Upper lobe of left lung (tissue), 4 donors: Measurements from ENCODE around the gene ZBTB48.

Experiments used
- POLR2A ChIP-seq, 4 donors: fragments of 450-650 bp; IDR thresholded peaks; one replicate each; pipeline ENCODE4 v1.5.1; 2016 to 2017; ENCODE audit warnings: antibody characterized with exemption in 4 of 4, mild to moderate bottlenecking in 2 of 4
- POLR2AphosphoS5 ChIP-seq, 2 donors: sonication (generic); formaldehyde crosslinking; IDR thresholded peaks; one replicate each; pipeline ENCODE4 v1.5.1; 2017; ENCODE audit warnings: antibody characterized with exemption in 2 of 2

DNA sequence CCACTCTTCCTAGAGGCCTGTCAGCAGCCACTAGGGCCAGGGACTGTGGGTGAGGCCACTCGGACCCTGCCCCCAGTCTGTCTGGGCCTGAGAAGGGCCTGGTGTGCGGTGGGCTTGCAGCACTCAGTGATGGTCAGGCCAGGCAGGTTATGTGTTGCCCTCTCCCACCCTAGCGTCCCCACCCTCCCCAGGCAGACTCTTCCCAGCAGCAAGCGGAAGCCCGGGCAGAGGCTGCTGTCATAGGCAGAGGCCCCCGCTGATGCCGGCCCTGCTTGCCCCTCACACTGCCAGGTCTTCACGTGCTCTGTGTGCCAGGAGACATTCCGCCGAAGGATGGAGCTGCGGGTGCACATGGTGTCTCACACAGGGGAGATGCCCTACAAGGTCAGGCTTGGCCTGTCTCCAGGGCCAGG lies 6.6 kb downstream of the ZBTB48 start:
- TF ChIP-seq POLR2A (IDR thresholded peaks at IDR 0.05) (no peak), POLR2AphosphoS5 (IDR thresholded peaks at IDR 0.05) (no peak)
